T47D (cell line): ENCODE data around the gene PSG3.
"Not testable (repeated sequence)": the region's sequence is repeated elsewhere in the genome, so short reads cannot be mapped to it uniquely, and the experiment has no call there.

ENCODE experiments used
- DNase-seq, 2 experiments: peaks; one replicate each; pipeline versions ENCODE4 v3.0.0 to v3.0.0-alpha.2; 2011 to 2012; ENCODE audit warnings: low read depth in 1 of 2, low spot score in 1 of 2
- JUND ChIP-seq: IDR thresholded peaks from 2 replicates; pipeline ENCODE4 v1.6.1; 2012; ENCODE audit warnings: low read depth
- in situ Hi-C: cut with HindIII; loops from 2 replicates; pipeline ENCODE4 v1.10.0; 2016; ENCODE audit warnings: low sequenced_read_pairs, low pct_unique_long_range_greater_than_20kb

PSG3 gene

DNA sequence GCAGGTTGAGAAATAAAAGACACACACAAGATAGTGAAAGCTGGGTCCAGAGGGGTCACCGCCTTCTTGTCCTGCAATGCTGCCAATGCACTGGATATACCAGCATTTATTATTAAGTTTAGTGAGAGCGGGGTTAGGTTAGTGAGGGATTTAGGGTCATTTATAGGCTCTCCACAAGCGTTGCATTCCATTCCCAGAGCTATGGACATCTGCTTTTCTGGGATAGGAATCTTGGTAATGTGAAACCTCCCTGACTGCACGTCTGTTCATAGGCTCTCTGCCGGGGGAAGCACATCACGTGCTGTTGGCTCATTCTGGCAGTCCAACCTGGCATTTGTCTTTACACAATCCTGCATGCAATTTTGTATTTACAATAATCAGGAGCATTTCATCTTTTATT lies 27.5 kb downstream of the PSG3 start:
- in situ Hi-C loops: not testable (repeated sequence)

DNA sequence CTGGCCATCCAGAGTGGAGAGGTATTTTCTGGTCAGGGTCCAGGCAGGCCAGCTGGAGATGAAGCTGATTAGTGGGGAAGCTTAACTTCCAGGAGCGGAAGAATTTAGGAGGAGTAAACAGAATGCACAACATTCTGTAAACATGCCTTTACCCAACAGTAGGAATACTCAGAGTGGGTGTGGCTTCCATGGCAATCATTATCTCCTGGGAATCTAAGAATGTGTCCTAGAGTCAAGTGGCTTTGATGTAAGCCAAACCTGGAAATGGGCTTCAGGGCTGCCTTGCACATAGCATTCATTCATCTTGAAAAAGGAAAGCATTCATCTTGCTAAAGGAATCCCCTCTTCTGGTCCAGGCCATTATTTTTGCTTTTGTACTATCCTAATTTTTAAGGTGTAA lies 29.3 kb downstream of the PSG3 start:
- in situ Hi-C loops, DNase-seq: not testable (repeated sequence)

More for the DNA sequence above, 27.5 kb downstream of the PSG3 start:
- not testable (repeated sequence) for DNase-seq

DNA sequence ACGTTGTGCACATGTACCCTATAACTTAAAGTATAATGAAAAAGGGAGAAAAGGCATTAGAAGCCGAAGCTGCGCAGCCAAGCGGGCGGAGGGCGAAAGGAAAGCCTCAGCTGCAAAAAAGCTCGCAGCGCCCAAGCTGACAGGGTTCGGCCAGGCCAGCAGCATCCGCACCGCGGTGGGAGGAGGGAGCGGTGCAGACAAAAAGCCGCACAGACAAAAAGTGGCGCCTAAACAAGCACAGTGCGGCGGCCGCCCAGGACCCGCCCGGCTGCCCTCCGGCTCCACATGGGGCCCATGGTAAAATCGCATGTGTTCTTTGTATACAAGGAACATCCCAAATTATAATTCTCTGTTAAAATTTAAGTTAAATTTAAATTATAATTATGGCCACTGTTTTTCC lies 42.4 kb downstream of the PSG3 start:
- in situ Hi-C loops: no loop called here
- DNase-seq: no peak
- no peak for TF ChIP-seq JUND

DNA sequence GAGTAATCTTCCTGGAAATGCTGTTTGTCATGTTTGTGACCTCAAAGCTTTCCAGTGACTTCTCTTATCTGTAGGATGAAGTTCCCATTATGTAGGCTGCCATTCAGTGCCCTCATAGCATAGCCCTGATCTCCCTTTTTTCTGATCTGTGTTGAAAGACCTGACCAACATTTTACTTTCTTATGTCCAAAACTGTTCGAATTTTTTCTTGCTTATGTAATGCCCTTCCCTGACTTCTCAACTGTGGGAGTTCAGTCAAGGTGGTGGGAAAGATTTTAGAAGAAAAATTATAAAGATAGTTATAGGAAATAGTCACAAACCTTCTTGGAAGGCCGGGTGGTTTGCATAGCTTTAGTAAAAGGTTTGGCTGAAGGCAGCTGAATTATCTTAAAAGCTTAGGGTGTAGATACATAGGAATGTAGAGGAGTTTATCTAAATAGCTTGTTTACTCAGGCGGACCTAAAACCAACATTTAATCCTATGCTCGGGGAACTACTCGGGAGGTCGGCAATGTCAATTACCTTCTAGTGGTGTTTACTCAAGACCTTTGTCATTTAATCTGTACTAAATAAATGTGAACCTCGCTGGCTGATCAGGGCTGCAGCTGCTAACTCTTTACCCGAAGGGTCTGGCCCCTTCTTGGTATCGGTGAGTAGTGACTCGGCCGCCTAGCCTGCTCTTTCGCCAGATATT lies 44.3 kb downstream of the PSG3 start:
- in situ Hi-C loops: no loop called here
- no peak for TF ChIP-seq JUND
- no peak for DNase-seq

DNA sequence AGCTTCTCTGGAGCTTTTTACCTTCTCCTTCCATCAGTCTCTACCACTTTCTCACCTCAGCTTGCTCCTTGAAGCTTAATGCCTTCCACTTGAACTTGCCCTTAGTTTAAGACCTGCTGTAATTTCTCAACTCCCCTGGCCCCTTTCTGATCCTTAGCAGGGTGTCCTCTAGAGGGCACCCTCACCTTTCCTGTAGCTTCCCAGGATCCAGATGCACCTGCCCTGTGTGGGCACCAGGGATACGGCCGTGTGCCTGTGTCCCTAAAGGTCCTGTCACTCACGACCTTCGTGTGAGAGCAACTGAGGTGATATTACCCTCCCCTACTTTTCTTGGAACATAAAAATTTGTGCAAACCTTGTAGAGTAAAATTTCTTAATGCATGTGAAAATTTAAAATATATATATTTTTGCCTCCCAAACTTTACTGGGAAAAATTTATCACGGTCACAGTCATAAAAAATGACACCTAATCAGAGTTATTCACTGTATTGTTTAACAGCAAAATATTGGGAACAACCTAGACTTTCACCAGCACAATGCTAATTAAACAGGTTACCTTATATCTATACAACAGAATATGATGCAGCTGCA lies 46.4 kb downstream of the PSG3 start:
- TF ChIP-seq JUND: no peak
- in situ Hi-C loops: no loop called here
- peak; percentile 67 to 69 for DNase-seq

DNA sequence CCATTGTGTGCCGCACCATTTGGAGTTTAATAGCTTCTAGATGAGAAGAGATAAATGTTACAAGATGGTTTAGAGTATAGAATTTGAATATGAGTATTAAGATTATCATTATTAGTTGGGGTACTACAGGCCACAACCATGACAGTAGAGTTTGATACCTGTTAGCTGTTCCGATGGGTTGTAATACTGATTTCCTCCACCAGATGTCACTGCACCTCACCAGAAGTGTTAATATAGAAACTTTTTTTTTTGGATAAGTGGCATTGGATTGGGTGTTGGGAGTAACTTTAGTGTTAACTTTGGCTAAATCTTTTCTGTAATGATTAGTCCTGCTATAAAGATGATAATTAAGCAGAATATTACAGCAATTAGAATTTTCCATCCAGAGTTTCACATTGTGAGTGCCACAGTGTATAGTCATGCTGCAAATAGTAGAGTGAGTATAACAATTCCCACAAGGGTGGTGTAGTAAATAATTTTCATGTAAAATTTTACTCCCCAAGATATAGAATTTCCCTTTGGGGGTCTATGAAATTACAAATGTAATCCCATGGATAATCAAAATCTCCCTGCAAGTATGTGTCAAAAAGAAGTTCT lies 56.3 kb downstream of the PSG3 start:
- peak in 1 of 2 experiments; percentile 24 for DNase-seq
- TF ChIP-seq JUND: no peak
- in situ Hi-C loops: no loop called here

DNA sequence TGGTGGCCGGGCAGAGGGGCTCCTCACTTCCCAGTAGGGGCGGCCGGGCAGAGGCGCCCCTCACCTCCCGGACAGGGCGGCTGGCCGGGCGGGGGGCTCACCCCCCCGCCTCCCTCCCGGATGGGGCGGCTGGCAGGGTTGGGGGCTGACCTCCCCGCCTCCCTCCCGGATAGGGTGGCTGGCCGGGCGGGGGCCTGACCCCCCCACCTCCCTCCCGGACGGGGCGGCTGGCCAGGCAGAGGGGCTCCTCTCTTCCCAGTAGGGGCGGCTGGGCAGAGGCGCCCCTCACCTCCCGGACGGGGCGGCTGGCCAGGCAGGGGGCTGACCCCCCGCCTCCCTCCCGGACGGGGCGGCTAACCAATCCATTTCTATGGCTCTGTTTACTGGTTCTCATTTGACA lies 64.0 kb downstream of the PSG3 start:
- in situ Hi-C loops, DNase-seq: not testable (repeated sequence)

DNA sequence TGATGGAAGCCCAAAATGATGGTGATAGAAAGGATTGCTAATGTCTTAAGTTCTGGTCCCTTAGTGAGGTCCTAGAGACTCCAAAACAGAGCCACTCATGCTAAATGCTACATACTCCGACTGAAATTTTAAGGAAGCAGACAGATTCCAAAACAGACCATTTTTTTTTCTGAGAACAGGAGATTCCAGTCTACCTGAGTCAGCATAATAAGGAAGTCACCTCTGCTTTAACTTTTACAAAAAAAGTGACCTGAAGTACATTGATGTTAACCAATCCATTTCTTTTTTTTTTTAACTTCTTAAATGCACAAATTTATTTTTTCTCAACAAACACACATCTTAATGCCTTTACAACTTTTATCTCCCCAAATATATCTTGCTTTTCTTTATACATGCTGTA lies 65.7 kb downstream of the PSG3 start:
- DNase-seq, in situ Hi-C loops: not testable (repeated sequence)
